Transverse colon (tissue), 4 donors: ENCODE results near the gene DNAJA3.

Experiments
- CTCF ChIP-seq, 5 experiments: fragments of 200-600 bp in 3 of 5; fragments of 450-650 bp in 2 of 5; sonication (generic) in 3 of 5; IDR thresholded peaks; 1 replicate in 2 of 5; 2 replicates in 3 of 5; pipeline ENCODE4 v1.5.1; 2016 to 2017; ENCODE audit warnings: antibody characterized with exemption in 5 of 5, inconsistent platforms in 3 of 5, mild to moderate bottlenecking in 2 of 5, moderate library complexity in 1 of 5
- EP300 ChIP-seq: sonication (generic); formaldehyde crosslinking; IDR thresholded peaks from one replicate; pipeline ENCODE4 v1.6.1; 2017; ENCODE audit warnings: antibody characterized with exemption, low read depth
- POLR2A ChIP-seq: fragments of 450-650 bp; IDR thresholded peaks from one replicate; pipeline ENCODE4 v1.6.1; 2016; ENCODE audit warnings: antibody characterized with exemption, mild to moderate bottlenecking, moderate library complexity
- POLR2AphosphoS5 ChIP-seq, 3 donors: sonication (generic); formaldehyde crosslinking; IDR thresholded peaks; one replicate each; pipeline ENCODE4 v1.6.1; 2016; ENCODE audit warnings: antibody characterized with exemption in 3 of 3

- TF ChIP-seq CTCF (IDR thresholded peaks at IDR 0.05) (no peak), POLR2AphosphoS5 (IDR thresholded peaks at IDR 0.05) (no peak), POLR2A (no peak), EP300 (no peak)
Measured at GRCh38 chr16:4414187-4414917, 11.3 kb upstream of the DNAJA3 start.
